GM12874 (cell line): ENCODE measurements around the gene SLC36A1.

Experiments
- CTCF ChIP-seq: IDR thresholded peaks from 2 replicates; pipeline ENCODE4 v1.5.1; 2011; ENCODE audit warnings: low read depth, mild to moderate bottlenecking, control low read depth, low read length, moderate library complexity; ENCODE audit not compliant: insufficient read depth

The SLC36A1 gene

DNA sequence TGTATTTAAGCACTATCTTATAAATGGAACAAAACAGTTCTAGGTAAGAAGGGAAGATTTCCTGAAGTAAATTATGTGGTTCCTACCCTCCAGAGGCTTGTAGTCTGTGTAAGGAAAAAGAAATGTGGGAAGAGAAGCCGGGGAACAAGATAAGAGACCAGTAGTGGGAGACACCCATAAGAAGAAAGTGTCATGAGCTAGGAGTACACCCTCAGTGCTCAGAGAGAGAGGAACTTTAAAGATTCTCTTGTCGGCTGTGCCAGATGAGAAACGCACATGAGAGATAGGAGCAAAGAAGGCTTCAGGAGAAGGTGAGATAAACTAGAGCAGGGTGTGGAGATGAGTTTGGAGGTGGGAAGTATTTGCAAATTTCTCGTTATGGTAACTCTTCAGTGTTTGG is 18.1 kb downstream of the SLC36A1 start:
- TF ChIP-seq CTCF = no peak

DNA sequence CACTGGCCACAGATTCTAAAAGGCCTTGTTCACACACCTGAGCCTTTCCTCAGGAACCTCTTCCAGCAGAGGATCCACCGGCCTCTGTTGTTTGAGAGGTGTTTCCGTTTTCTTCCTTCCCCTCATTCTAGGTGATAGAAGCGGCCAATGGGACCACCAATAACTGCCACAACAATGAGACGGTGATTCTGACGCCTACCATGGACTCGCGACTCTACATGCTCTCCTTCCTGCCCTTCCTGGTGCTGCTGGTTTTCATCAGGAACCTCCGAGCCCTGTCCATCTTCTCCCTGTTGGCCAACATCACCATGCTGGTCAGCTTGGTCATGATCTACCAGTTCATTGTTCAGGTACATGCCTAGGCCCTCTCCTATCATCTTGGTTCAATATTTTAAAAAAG is 20.2 kb downstream of the SLC36A1 start:
- TF ChIP-seq CTCF = no peak

DNA sequence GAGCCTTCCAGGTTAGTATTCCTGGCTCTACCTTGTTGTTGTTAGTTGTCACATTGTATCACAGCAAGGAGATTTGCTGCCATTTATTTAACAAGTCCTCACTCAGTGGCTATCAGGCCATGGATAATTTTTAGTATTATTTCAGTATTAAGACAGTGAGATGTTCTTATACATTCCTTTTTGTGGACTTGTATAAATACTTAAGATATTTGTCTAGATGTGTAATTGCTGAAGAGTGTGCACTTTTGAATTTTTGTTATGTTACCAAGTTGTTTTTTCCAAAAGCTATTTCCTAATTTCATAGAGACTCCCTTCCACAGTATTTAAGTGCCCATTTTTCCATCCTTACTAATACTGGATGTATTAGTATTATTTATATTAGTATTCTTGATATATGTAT is 22.0 kb downstream of the SLC36A1 start:
- TF ChIP-seq CTCF = no peak

DNA sequence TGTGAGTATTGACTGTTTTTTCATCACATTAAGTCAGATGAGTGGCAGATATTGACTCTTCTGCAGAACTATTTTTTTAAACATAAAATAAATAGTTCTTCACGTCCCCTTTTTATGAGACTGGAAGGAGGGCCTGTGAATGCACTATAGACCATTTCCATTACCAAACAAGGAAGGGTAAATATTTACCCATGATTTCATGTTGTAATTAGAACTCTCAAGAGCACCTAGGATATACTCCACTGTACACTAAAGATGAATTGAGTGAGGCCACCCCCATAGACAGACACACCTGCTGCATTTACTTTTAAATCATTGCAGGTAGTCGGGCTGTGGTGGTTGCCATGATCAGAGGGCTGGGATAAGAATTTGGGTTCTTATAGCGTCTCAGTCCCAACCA is 22.6 kb downstream of the SLC36A1 start:
- no peak for TF ChIP-seq CTCF

DNA sequence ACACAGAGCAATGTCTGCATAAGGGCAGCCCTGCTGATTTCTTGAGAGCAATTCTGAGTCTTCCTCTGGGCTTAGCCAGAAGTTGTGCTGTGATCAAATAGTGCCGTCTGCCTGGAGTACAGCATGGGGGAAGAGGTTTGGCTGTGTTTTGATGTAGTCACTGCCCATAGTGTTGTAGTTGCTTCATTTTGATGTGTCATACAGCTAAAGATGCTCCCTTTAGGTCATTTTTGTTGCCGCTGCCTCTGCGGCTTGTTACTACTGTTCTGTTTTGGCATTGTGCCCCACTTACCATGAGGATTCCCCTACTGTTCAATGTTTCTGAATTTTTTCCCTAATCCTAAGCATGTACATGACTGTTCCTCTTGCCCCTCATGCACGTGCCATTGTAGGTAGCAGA is 23.0 kb downstream of the SLC36A1 start:
- TF ChIP-seq CTCF = no peak

DNA sequence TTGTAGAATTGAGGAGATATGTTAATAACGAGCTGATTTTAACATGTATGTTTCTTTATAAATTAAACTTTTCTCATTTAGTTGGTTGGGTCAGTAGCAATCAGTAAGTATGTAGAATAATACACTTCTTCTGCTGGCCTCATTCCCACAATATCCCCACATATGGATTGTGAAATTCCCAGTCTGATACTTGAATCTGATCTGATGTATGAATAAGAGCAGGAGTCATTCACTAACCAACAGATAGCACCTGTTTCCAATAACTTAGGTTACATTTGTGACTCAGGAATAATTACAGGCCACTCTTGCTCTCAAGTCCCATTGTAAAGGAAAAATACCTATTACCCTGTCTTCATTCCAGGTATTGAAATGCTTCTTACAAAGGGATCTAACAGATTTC is 23.9 kb downstream of the SLC36A1 start:
- TF ChIP-seq CTCF = no peak

DNA sequence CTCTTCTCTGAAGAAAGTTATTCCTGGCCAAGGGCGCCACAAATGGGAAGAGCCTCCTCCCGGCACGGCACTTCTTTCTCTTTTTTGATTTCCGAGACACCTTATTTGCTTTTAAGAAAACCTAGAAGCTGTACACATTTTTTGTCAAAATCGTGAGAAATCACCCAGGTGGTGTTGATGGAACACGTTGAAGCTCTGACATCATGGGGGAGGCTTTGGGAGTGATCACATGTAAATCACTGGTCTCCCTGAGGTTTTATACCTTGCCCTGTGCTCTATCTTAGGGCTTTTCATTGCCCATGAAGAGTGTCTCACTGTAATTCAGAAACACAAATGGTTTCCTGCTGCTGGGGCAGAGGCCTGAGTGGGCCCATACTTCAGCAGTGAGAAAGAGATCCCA is 27.4 kb downstream of the SLC36A1 start:
- TF ChIP-seq CTCF = no peak

GRCh38 chr5:151475388-151475787 is 28.0 kb downstream of the SLC36A1 start:
- TF ChIP-seq CTCF = no peak
